ENCODE measurements around the gene AMPH. TPM values are rescaled to one million over a fixed set of nuclear protein-coding genes. Genes with fewer than 3 reads are reported as not detected.
"Not testable (repeated sequence)": the region's sequence is repeated elsewhere in the genome, so short reads cannot be mapped to it uniquely, and the experiment has no call there.

Gene AMPH
- total RNA-seq, 1 donor from 2014 or later: 0.23 TPM

DNA sequence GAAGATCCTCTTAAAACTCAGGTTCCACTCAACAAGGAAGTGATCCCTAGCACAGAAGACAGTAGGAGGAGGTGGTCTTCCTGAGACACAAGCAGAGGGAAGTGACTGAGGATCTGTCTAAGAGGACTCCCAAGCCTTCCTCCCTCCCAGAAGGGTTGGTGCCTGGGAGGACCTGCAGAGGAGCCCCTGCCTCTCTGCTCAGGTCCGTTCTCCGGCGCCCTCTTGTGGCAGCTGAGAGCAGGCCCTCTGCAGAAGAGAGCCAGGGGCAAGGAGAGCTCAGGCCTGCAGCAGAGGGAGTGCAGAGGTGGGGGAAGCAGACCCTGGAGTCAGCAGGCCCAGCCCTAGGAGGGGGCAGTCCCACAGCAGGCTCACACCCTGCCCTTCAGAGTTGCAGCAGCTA, 267.8 kb downstream of the AMPH start:
- H3K9me3 Mint-ChIP-seq; intact Hi-C loops (cut with micrococcal nuclease); H3K27me3 Mint-ChIP-seq (ENCODE audit: low read depth): not testable (repeated sequence)
- DNase-seq (ENCODE audit: low spot score): peak; percentile 68
- Mint-ChIP-seq H3K4me1 (ENCODE audit: low read depth) (peaks cover 60% of the 10 kb centered on the region), H3K4me3 (ENCODE audit: low read depth) (peak overlapping the region; percentile 82), H3K27ac (peak overlapping the region; percentile 96), H3K36me3 (ENCODE audit: low read depth) (peaks cover 28% of the 10 kb centered on the region)

DNA sequence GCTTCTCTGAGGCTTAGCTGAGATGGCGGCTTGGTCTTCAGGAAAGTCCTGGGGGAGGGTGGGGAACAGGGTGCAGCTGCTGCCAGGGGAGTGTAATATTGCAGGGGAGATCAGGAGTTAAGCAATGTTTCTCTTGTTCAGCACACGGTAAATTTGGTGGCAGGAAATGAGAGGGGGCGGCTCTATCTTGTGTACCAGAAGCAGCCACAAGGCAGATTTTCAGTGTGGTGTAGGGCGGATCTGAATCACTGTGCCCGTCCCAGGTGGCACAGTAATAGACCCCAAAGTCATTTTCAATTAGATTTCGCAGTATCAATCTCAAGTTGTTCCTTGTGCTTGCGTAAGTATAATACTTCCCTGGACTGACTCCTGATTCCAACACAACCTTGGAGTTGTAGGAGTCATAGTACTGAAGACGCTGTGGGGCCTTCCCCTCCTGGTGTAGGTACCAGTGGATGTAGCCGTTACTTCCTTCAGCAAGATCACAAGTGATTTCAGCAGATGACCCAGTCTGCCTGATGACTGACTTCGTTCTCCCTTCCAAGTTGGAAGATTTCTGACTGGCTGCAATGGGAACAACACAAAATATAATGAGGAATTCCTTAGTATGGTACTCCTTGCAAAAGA, 268.4 kb downstream of the AMPH start:
- Mint-ChIP-seq H3K4me1 (ENCODE audit: low read depth) (peaks cover 57% of the 10 kb centered on the region), H3K27ac (peak overlapping the region; percentile 96), H3K36me3 (ENCODE audit: low read depth) (peaks cover 28% of the 10 kb centered on the region), H3K4me3 (ENCODE audit: low read depth) (peak overlapping the region; percentile 82)
- H3K9me3 Mint-ChIP-seq; DNase-seq (ENCODE audit: low spot score); H3K27me3 Mint-ChIP-seq (ENCODE audit: low read depth): not testable (repeated sequence)
- intact Hi-C loops (cut with micrococcal nuclease): loop anchor here (1.0 kb wide), 1 partner anchor 129 kb away; no protein-coding TSS in a partner anchor

DNA sequence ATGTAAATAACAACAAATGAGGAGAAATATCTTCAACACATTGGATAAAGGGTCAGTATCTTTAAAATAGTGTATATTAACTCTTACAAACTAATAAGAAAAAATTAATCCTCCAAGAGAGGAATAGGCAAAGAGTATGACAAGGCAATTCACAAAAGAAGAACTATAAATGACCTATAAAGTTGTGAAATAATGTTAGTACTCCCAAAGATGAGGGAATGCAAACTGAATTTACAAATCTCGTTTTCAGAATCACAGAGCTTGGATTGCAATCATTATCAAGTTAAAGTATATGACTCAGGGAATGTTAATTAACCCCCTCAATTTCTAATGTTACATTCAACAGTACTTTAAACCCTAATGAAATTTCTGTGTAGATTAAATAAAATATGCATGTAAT, 270.4 kb downstream of the AMPH start:
- H3K27ac Mint-ChIP-seq: no peak overlapping the region
- peak overlapping the region; percentile 87 for H3K4me3 Mint-ChIP-seq (ENCODE audit: low read depth)
- H3K9me3 Mint-ChIP-seq: no peaks in the 10 kb centered on the region
- intact Hi-C loops (cut with micrococcal nuclease): no loop called here
- H3K4me1 Mint-ChIP-seq (ENCODE audit: low read depth): peaks cover 45% of the 10 kb centered on the region
- H3K36me3 Mint-ChIP-seq (ENCODE audit: low read depth): peaks cover 28% of the 10 kb centered on the region
- H3K27me3 Mint-ChIP-seq (ENCODE audit: low read depth): no peaks in the 10 kb centered on the region
- DNase-seq (ENCODE audit: low spot score): no peak

DNA sequence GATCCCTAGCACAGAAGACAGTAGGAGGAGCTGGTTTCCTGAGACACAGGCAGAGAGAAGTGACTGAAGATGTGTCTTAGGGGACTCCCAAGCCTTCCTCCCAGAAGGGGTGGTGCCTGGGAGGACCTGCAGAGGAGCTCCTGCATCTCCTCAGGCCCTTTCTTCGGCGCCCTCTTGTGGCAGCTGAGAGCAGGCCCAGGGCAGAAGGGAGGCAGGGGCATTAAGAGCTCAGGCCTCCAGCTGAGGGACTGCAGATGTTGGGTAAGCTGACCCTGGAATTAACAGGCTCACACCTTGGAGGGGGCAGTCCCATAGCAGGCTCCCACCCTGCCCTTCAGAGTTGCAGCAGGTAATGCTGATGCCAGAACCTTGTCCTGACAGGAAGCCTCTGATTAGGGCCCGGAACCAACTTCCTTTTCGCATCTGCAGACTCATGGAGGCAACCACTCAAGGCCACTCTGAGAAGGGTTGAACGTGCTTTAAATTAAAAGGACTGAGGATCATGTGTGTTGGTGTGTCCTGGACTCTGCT, 272.0 kb downstream of the AMPH start:
- peak overlapping the region; percentile 87 for H3K4me3 Mint-ChIP-seq (ENCODE audit: low read depth)
- H3K9me3 Mint-ChIP-seq; intact Hi-C loops (cut with micrococcal nuclease); H3K27me3 Mint-ChIP-seq (ENCODE audit: low read depth): not testable (repeated sequence)
- peak; percentile 60 for DNase-seq (ENCODE audit: low spot score)
- peak overlapping the region; percentile 98 for H3K27ac Mint-ChIP-seq
- H3K36me3 Mint-ChIP-seq (ENCODE audit: low read depth): peaks cover 18% of the 10 kb centered on the region
- H3K4me1 Mint-ChIP-seq (ENCODE audit: low read depth): peaks cover 41% of the 10 kb centered on the region

DNA sequence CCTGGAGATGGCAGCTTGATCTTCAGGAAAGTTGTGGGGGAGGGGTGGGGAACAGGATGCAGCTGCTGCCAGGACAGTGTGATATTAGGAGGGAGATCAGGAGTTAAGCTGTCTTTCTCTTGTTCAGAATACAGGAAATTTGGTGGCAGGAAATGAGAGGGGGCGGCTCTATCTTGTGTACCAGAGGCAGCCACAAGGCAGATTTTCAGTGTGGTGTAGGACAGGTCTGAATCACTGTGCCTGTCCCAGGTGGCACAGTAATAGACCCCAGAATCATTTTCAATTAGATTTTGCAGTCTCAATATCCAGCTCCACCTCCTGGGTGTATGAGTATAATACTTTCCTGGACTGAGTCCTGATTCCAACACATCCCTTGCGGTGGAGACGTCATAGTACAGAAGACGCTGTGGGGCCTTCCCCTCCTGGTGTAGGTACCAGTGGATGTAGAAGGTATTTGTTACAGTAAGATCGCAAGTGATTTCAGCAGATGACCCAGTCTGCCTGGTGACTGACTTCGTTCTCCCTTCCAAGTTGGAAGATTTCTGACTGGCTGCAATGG, 272.8 kb downstream of the AMPH start:
- H3K27ac Mint-ChIP-seq: peak overlapping the region; percentile 98
- H3K9me3 Mint-ChIP-seq; DNase-seq (ENCODE audit: low spot score); H3K27me3 Mint-ChIP-seq (ENCODE audit: low read depth): not testable (repeated sequence)
- intact Hi-C loops (cut with micrococcal nuclease): loop anchor here (1.0 kb wide), 1 partner anchor 13 kb away; no protein-coding TSS in a partner anchor
- peaks cover 44% of the 10 kb centered on the region for H3K4me1 Mint-ChIP-seq (ENCODE audit: low read depth)
- peak overlapping the region; percentile 87 for H3K4me3 Mint-ChIP-seq (ENCODE audit: low read depth)
- peaks cover 14% of the 10 kb centered on the region for H3K36me3 Mint-ChIP-seq (ENCODE audit: low read depth)

DNA sequence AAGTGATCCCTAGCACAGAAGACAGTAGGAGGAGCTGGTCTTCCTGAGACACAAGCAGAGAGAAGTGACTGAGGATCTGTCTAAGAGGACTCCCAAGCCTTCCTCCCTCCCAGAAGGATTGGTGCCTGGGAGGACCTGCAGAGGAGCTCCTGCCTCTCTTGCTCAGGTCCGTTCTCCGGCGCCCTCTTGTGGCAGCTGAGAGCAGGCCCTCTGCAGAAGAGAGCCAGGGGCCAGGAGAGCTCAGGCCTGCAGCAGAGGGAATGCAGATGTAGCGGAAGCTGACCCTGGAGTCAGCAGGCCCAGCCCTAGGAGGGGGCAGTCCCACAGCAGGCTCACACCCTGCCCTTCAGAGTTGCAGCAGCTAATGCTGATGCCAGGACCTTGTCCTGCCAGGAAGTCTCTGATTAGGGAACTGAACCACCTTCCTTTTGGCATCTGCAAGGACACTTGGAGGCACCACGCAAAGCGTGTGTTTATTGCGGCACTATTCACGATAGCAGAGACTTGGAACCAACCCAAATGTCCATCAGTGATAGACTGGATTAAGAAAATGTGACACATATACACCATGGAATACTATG, 276.8 kb downstream of the AMPH start:
- H3K36me3 Mint-ChIP-seq (ENCODE audit: low read depth); intact Hi-C loops (cut with micrococcal nuclease); H3K27ac Mint-ChIP-seq; DNase-seq (ENCODE audit: low spot score); H3K9me3 Mint-ChIP-seq; H3K4me3 Mint-ChIP-seq (ENCODE audit: low read depth); H3K27me3 Mint-ChIP-seq (ENCODE audit: low read depth): not testable (repeated sequence)
- H3K4me1 Mint-ChIP-seq (ENCODE audit: low read depth): peaks cover 27% of the 10 kb centered on the region

DNA sequence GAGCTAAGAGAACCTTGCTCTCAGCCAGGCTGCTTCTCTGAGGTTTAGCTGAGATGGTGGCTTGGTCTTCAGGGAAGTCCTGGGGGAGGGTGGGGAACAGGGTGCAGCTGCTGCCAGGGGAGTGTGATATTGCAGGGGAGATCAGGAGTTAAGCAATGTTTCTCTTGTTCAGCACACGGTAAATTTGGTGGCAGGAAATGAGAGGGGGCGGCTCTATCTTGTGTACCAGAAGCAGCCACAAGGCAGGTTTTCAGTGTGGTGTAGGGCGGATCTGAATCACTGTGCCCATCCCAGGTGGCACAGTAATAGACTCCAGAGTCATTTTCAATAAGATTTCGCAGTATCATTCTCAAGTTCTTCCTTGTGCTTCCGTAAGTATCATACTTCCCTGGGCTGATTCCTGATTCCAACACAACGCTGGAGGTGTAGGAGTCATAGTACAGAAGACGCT, 277.7 kb downstream of the AMPH start:
- Mint-ChIP-seq H3K4me3 (ENCODE audit: low read depth) (peak overlapping the region; percentile 60), H3K4me1 (ENCODE audit: low read depth) (peaks cover 23% of the 10 kb centered on the region), H3K27ac (peak overlapping the region; percentile 85)
- intact Hi-C loops (cut with micrococcal nuclease); DNase-seq (ENCODE audit: low spot score); H3K36me3 Mint-ChIP-seq (ENCODE audit: low read depth); H3K9me3 Mint-ChIP-seq; H3K27me3 Mint-ChIP-seq (ENCODE audit: low read depth): not testable (repeated sequence)

DNA sequence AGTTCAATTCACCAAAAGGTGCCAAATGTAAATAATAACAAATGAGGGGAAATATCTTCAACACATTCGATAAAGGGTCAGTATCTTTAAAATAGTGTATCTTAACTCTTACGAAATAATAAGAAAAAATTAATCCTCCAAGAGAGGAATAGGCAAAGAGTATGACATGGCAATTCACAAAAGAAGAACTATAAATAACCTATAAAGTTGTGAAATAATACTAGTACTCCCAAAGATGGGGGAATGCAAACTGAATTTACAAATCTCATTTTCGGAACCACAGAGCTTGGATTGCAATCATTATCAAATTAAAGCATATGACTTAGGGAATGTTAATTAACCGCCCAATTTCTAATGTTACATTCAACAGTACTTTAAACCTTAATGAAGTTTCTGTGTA, 279.6 kb downstream of the AMPH start:
- DNase-seq (ENCODE audit: low spot score): no peak
- Mint-ChIP-seq H3K9me3 (no peaks in the 10 kb centered on the region), H3K27me3 (ENCODE audit: low read depth) (no peaks in the 10 kb centered on the region), H3K36me3 (ENCODE audit: low read depth) (peaks cover 6% of the 10 kb centered on the region), H3K27ac (no peak overlapping the region), H3K4me1 (ENCODE audit: low read depth) (peaks cover 22% of the 10 kb centered on the region), H3K4me3 (ENCODE audit: low read depth) (no peak overlapping the region)
- intact Hi-C loops (cut with micrococcal nuclease): no loop called here

DNA sequence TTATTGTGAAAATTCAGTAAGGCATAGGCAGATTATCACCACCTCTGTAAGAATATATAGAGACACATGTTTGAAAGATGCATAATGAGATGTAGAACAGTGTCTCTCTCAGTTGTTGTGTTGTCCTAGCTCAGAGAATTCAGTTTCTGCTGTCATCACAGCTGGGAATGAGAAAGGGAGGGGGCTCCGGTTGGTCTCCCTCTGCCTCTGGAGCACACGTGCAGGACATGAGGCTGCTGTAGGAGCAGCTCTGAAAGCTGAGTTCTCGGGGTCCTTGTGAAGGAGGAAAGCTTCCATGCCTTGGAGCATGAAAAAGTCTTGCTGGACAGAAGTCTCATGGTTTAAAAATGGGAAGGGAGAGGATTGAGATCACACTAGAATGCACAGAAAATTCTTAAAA, 280.4 kb downstream of the AMPH start:
- Mint-ChIP-seq H3K4me1 (ENCODE audit: low read depth) (peaks cover 29% of the 10 kb centered on the region), H3K27ac (peak overlapping the region; percentile 94), H3K4me3 (ENCODE audit: low read depth) (peak overlapping the region; percentile 86)
- H3K36me3 Mint-ChIP-seq (ENCODE audit: low read depth); H3K27me3 Mint-ChIP-seq (ENCODE audit: low read depth); DNase-seq (ENCODE audit: low spot score); H3K9me3 Mint-ChIP-seq; intact Hi-C loops (cut with micrococcal nuclease): not testable (repeated sequence)

DNA sequence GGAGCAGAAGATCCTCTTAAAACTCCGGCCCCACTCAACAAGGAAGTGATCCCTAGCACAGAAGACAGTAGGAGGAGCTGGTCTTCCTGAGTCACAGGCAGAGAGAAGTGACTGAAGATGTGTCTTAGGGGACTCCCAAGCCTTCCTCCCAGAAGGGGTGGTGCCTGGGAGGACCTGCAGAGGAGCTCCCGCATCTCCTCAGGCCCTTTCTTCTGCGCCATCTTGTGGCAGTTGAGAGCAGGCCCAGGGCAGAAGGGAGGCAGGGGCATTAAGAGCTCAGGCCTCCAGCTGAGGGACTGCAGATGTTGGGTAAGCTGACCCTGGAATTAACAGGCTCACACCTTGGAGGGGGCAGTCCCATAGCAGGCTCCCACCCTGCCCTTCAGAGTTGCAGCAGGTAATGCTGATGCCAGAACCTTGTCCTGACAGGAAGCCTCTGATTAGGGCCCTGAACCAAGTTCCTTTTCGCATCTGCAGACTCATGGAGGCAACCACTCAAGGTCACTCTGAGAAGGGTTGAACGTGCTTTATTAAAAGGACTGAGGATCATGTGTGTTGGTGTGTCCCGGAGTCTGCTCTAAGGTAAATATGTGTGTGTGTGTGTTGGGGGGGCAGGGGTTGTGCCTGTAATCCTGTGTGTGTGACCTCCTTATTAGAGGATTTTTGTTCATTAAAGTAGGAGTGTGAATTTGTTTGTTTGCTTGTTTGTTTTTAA, 281.1 kb downstream of the AMPH start:
- H3K27me3 Mint-ChIP-seq (ENCODE audit: low read depth); DNase-seq (ENCODE audit: low spot score); H3K36me3 Mint-ChIP-seq (ENCODE audit: low read depth); intact Hi-C loops (cut with micrococcal nuclease); H3K9me3 Mint-ChIP-seq: not testable (repeated sequence)
- Mint-ChIP-seq H3K27ac (peak overlapping the region; percentile 94), H3K4me1 (ENCODE audit: low read depth) (peaks cover 34% of the 10 kb centered on the region), H3K4me3 (ENCODE audit: low read depth) (peak overlapping the region; percentile 86)

DNA sequence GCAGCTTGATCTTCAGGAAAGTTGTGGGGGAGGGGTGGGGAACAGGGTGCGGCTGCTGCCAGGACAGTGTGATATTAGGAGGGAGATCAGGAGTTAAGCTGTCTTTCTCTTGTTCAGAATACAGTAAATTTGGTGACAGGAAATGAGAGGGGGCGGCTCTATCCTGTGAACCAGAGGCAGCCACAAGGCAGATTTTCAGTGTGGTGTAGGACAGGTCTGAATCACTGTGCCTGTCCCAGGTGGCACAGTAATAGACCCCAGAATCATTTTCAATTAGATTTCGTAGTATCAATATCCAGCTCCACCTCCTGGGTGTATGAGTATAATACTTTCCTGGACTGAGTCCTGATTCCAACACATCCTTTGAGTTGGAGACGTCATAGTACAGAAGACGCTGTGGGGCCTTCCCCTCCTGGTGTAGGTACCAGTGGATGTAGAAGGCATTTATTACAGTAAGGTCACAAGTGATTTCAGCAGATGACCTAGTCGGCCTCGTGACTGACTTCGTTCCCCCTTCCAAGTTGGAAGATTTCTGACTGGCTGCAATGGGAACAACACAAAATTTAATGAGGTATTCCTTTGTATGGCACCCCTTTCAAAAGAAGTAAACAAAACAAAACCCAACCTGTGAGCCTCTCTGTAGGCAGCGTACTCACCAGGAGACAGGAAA, 281.9 kb downstream of the AMPH start:
- DNase-seq (ENCODE audit: low spot score); intact Hi-C loops (cut with micrococcal nuclease); H3K27me3 Mint-ChIP-seq (ENCODE audit: low read depth): not testable (repeated sequence)

More for the DNA sequence above, 281.9 kb downstream of the AMPH start:
- Mint-ChIP-seq H3K4me1 (ENCODE audit: low read depth) (peaks cover 42% of the 10 kb centered on the region), H3K27ac (peak overlapping the region; percentile 94), H3K4me3 (ENCODE audit: low read depth) (peak overlapping the region; percentile 86)
- not testable (repeated sequence) for H3K9me3 Mint-ChIP-seq; H3K36me3 Mint-ChIP-seq (ENCODE audit: low read depth)

Measured in activated T-helper 2 cell treated with anti-CD3 and anti-CD28 coated beads, Interferon-gamma antibody, Interleukin-2, Interleukin-4, amounts not matched to agents 10 μg/mL and 5 μg/mL and 100 μg/mL, durations not matched to agents 14 hours and 24 hours and 36 hours (primary cell).